Peyer's patch (tissue), 4 donors: ENCODE results near the gene ACADVL. TPM values are rescaled to one million over a fixed set of nuclear protein-coding genes. Genes with fewer than 3 reads are reported as not detected.

Experiments used
- DNase-seq, 3 donors: peaks; one replicate each; pipeline ENCODE4 v3.0.0-alpha.2; 2017 to 2019
- H3K27ac ChIP-seq, 4 donors: fragments of 200-600 bp; sonication (generic); one replicate each; pipeline ENCODE4 v1.5.1; 2016 to 2019
- H3K27me3 ChIP-seq, 2 donors: fragments of 200-600 bp; sonication (generic); one replicate each; pipeline ENCODE4 v1.5.1; 2019
- H3K36me3 ChIP-seq, 3 donors: fragments of 200-600 bp; sonication (generic); one replicate each; pipeline ENCODE4 v1.5.1; 2016 to 2019
- H3K4me1 ChIP-seq, 4 donors: fragments of 200-600 bp; sonication (generic); one replicate each; pipeline ENCODE4 v1.5.1; 2016 to 2019
- H3K4me3 ChIP-seq, 4 donors: fragments of 200-600 bp; sonication (generic); 1 replicate in 3 of 4; 2 replicates in 1 of 4; pipeline ENCODE4 v1.5.1; 2016 to 2019; ENCODE audit warnings: mild to moderate bottlenecking in 1 of 4
- H3K9me3 ChIP-seq, 4 donors: fragments of 200-600 bp; sonication (generic); one replicate each; pipeline ENCODE4 v1.5.1; 2016 to 2019; ENCODE audit warnings: mild to moderate bottlenecking in 1 of 4
- CTCF ChIP-seq, 6 experiments: fragments of 450-650 bp in 4 of 6; fragments of 200-600 bp in 2 of 6; sonication (generic) in 1 of 6; IDR thresholded peaks; one replicate each; pipeline ENCODE4 v1.5.1; 2017 to 2019; ENCODE audit warnings: antibody characterized with exemption in 6 of 6, mild to moderate bottlenecking in 3 of 6, moderate library complexity in 1 of 6
- POLR2A ChIP-seq, 2 donors: fragments of 450-650 bp; IDR thresholded peaks; one replicate each; pipeline ENCODE4 v1.5.1; 2017; ENCODE audit warnings: antibody characterized with exemption in 2 of 2, mild to moderate bottlenecking in 2 of 2, moderate library complexity in 2 of 2
- total RNA-seq, 4 donors: library from RNA; depleted of rRNA; stranded (reverse); fragments of >200 nt; gene quantifications; one replicate each; pipeline ENCODE4 v1.1.0, GENCODE V29; 2016

The ACADVL gene
- total RNA-seq, 4 donors from 2014 or later: 1,292 to 4,167 (median 1,553) TPM

DNA sequence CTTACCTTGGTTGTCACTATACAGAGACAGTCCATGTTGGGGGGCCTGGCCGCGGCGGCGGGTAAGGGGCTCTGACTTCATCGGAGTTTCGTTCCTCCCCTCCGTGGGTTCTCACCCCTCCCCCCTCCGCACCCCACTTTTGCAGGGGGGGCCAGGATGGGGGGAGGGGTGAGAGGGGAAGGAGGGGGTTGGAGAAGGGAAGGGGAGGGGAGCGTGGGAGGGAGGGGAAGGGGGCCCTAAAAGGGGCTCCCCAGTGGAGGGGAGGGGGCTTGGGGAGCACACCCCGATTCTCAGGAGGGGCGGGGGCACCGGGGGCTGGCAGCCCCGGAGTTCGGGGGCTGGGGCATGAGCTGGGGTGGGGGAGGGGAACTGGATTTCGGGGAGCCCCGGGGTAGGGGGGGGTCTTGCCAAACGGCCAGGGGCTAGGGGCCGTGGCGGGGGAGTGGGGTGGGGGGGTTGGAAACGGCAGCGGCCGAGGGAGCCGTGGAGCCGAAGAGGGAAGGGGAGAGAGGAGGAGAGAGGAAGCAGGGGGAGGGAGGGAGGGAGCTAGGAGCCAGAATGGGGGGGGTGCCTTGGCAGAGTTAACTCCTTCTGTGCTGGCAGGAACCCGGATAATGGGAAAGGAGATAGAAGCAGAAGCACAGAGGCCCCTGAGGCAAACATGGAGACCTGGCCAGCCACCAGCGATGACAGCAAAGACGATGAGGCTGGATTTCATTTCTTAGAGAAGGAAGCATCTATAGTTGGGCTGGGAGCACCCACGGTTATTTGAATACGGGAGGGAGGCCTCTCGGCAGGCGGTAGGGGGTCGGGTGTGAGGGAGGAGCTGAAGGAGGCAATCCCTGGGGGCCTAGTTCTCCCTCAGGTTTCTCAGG is 2.4 kb upstream of the ACADVL start:
- no peak for TF ChIP-seq POLR2A (IDR thresholded peaks at IDR 0.05)
- TF ChIP-seq CTCF (IDR thresholded peaks at IDR 0.05): no peak
- Histone ChIP-seq H3K4me1 (peaks cover 5 to 64% (median 13%) of the 10 kb centered on the region in 4 donors), H3K27me3 (no peaks in the 10 kb centered on the region), H3K36me3 (peaks cover 0 to 9% (median 0%) of the 10 kb centered on the region in 3 donors), H3K4me3 (peak overlapping the region; percentile 16 to 51 (median 33)), H3K9me3 (no peaks in the 10 kb centered on the region), H3K27ac (peak overlapping the region; percentile 26 to 100 (median 62))
- no peak for DNase-seq

DNA sequence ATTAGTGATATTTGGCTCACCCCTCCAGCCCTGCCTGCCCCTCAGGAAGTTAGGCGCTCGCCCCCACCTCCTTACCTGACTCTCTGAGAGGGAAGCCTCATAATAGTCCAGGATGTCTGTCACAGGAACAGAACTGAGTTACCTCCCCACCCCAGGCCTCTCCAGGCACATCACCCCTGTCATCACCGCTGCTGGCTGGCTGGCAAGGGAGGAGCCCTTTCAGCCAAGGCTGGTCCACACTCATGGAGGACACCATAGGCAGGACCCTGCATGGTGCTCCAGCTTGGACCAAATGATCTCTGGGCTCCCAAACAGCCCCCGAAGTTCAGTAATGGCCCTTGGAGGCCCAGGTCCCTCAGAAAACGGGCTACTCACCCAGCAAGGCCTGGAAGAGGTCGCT is 1.6 kb upstream of the ACADVL start:
- Histone ChIP-seq H3K9me3 (no peaks in the 10 kb centered on the region), H3K27me3 (no peaks in the 10 kb centered on the region), H3K27ac (peak overlapping the region in 3 of 4 donors; percentile 46 to 100 (median 77)), H3K36me3 (peaks cover 0 to 17% (median 0%) of the 10 kb centered on the region in 3 donors), H3K4me1 (peaks cover 5 to 64% (median 13%) of the 10 kb centered on the region in 4 donors), H3K4me3 (peak overlapping the region in 1 of 4 donors; percentile 45)
- TF ChIP-seq POLR2A (IDR thresholded peaks at IDR 0.05): no peak
- TF ChIP-seq CTCF (IDR thresholded peaks at IDR 0.05): no peak
- DNase-seq: no peak

GRCh38 chr17:7218758-7219157 is 980 bp upstream of the ACADVL start:
- no peak for TF ChIP-seq POLR2A (IDR thresholded peaks at IDR 0.05)
- TF ChIP-seq CTCF (IDR thresholded peaks at IDR 0.05): no peak
- H3K4me3 ChIP-seq: no peak overlapping the region
- H3K27me3 ChIP-seq: no peaks in the 10 kb centered on the region
- H3K9me3 ChIP-seq: no peaks in the 10 kb centered on the region
- peaks cover 5 to 64% (median 13%) of the 10 kb centered on the region in 4 donors for H3K4me1 ChIP-seq
- DNase-seq: peak in 1 of 3 donors; percentile 41
- H3K27ac ChIP-seq: peak overlapping the region in 2 of 4 donors; percentile 46 to 100
- peaks cover 0 to 23% (median 0%) of the 10 kb centered on the region in 3 donors for H3K36me3 ChIP-seq

- Histone ChIP-seq H3K27ac (peak overlapping the region; percentile 91 to 100 (median 94)), H3K4me1 (peaks cover 5 to 60% (median 13%) of the 10 kb centered on the region in 4 donors), H3K27me3 (no peaks in the 10 kb centered on the region), H3K4me3 (peak overlapping the region; percentile 67 to 92 (median 78)), H3K36me3 (peaks cover 0 to 29% (median 0%) of the 10 kb centered on the region in 3 donors), H3K9me3 (no peaks in the 10 kb centered on the region)
- TF ChIP-seq CTCF (IDR thresholded peaks at IDR 0.05): no peak
- TF ChIP-seq POLR2A (IDR thresholded peaks at IDR 0.05): no peak
- no peak for DNase-seq
These were observed 418 bp upstream of the ACADVL start for GRCh38 chr17:7219229-7219811.

GRCh38 chr17:7220593-7221277 is 997 bp downstream of the ACADVL start:
- Histone ChIP-seq H3K4me3 (peak overlapping the region; percentile 67 to 92 (median 78)), H3K4me1 (peaks cover 5 to 47% (median 13%) of the 10 kb centered on the region in 4 donors), H3K36me3 (peaks cover 0 to 41% (median 0%) of the 10 kb centered on the region in 3 donors), H3K27me3 (no peaks in the 10 kb centered on the region), H3K9me3 (no peaks in the 10 kb centered on the region), H3K27ac (peak overlapping the region; percentile 91 to 100 (median 94))
- peak in 5 of 6 experiments; percentile 41 to 74 (median 63) for TF ChIP-seq CTCF (IDR thresholded peaks at IDR 0.05)
- peak in 1 of 2 donors; percentile 32 for TF ChIP-seq POLR2A (IDR thresholded peaks at IDR 0.05)
- DNase-seq: peak; percentile 57 to 84 (median 79)
